Stimulated activated CD4-positive, alpha-beta T cell treated with anti-CD3 and anti-CD28 coated beads, TNF-alpha, amount 100 ng/mL, for 48 hours (primary cell): Measurements from ENCODE around the gene GATAD2A.
"Not testable (repeated sequence)": the region's sequence is repeated elsewhere in the genome, so short reads cannot be mapped to it uniquely, and the experiment has no call there.

Experiments used
- DNase-seq, 3 donors: peaks; one replicate each; pipeline ENCODE4 v3.0.0-alpha.2; 2020; ENCODE audit warnings: low read depth in 3 of 3

The GATAD2A gene

GRCh38 chr19:19465436-19466070, 60.1 kb downstream of the GATAD2A start:
- DNase-seq, result no peak

- DNase-seq, result no peak
These were observed 60.7 kb downstream of the GATAD2A start for GRCh38 chr19:19466201-19466600.

- no peak for DNase-seq
These were observed 63.1 kb downstream of the GATAD2A start for GRCh38 chr19:19468424-19469050.

GRCh38 chr19:19470579-19470978, 65.1 kb downstream of the GATAD2A start:
- DNase-seq, result no peak

- no peak for DNase-seq
These were observed 66.2 kb downstream of the GATAD2A start for GRCh38 chr19:19471682-19472081.

- DNase-seq, result not testable (repeated sequence)
These were observed 66.6 kb downstream of the GATAD2A start for GRCh38 chr19:19472106-19472505.

GRCh38 chr19:19475015-19475765, 69.7 kb downstream of the GATAD2A start:
- DNase-seq, result no peak

- no peak for DNase-seq
These were observed 70.7 kb downstream of the GATAD2A start for GRCh38 chr19:19475849-19476828.

GRCh38 chr19:19477705-19478383, 72.4 kb downstream of the GATAD2A start:
- no peak for DNase-seq

- no peak for DNase-seq
These were observed 75.2 kb downstream of the GATAD2A start for GRCh38 chr19:19480688-19481087.

- no peak for DNase-seq
These were observed 77.5 kb downstream of the GATAD2A start for GRCh38 chr19:19482809-19483596.

GRCh38 chr19:19485161-19485997, 79.9 kb downstream of the GATAD2A start:
- no peak for DNase-seq

GRCh38 chr19:19485998-19486290, 80.5 kb downstream of the GATAD2A start:
- no peak for DNase-seq

- no peak for DNase-seq
These were observed 81.0 kb downstream of the GATAD2A start for GRCh38 chr19:19486343-19487076.

GRCh38 chr19:19487077-19487949, 81.8 kb downstream of the GATAD2A start:
- no peak for DNase-seq

GRCh38 chr19:19487950-19488874, 82.7 kb downstream of the GATAD2A start:
- DNase-seq, result no peak
